Kidney epithelial cell (primary cell): ENCODE results near the gene HSPB3. TPM values are rescaled to one million over a fixed set of nuclear protein-coding genes. Genes with fewer than 3 reads are reported as not detected.
"Not testable (repeated sequence)": the region's sequence is repeated elsewhere in the genome, so short reads cannot be mapped to it uniquely, and the experiment has no call there.

Source experiments
- DNase-seq: peaks from one replicate; pipeline ENCODE4 v3.0.0-alpha.2; 2010; ENCODE audit warnings: low read depth
- H3K27me3 ChIP-seq: 2 replicates; pipeline ENCODE4 v1.6.0; 2011; ENCODE audit warnings: low read length; ENCODE audit not compliant: control insufficient read depth, insufficient read depth
- H3K36me3 ChIP-seq: 2 replicates; pipeline ENCODE4 v1.5.1; 2011; ENCODE audit warnings: low read length; ENCODE audit not compliant: control insufficient read depth, insufficient read depth
- H3K4me3 ChIP-seq: 2 replicates; pipeline ENCODE4 v1.5.1; 2011; ENCODE audit warnings: low read depth, mild to moderate bottlenecking, control low read depth, low read length
- CTCF ChIP-seq: IDR thresholded peaks from 2 replicates; pipeline ENCODE4 v1.5.1; 2011; ENCODE audit warnings: mild to moderate bottlenecking, moderate library complexity, low read length, control low read depth, inconsistent platforms; ENCODE audit not compliant: insufficient read depth, poor library complexity, severe bottlenecking
- total RNA-seq: library from RNA; depleted of rRNA; stranded (reverse); fragments of >200 nt; gene quantifications from 2 replicates; pipeline ENCODE4 v1.2.3, GENCODE V29; 2015

HSPB3 gene
- total RNA-seq, 1 donor from 2014 or later, result 0.50 TPM

DNA sequence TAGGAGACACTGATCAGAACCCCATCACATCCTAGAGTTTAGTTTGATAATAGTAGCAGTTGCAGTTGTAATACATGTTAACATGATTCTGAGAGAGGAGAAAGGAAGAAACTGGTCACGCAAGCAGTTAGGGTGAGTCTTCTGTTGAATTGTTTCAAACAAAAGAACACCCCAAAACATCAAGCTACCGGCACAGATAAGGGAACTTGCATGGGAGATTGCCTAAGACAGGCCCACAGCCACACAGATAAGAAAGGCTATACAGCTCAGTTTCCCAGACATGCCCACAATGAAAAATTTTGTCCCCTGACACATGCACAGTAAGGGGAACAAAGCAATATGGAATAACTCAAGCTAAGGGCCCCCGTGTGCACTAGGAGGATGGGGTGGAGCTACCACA is 15.9 kb downstream of the HSPB3 start:
- no peak for DNase-seq
- no peak for TF ChIP-seq CTCF
- H3K27me3 ChIP-seq, result no peaks in the 10 kb centered on the region
- no peaks in the 10 kb centered on the region for H3K36me3 ChIP-seq
- no peak overlapping the region for H3K4me3 ChIP-seq

DNA sequence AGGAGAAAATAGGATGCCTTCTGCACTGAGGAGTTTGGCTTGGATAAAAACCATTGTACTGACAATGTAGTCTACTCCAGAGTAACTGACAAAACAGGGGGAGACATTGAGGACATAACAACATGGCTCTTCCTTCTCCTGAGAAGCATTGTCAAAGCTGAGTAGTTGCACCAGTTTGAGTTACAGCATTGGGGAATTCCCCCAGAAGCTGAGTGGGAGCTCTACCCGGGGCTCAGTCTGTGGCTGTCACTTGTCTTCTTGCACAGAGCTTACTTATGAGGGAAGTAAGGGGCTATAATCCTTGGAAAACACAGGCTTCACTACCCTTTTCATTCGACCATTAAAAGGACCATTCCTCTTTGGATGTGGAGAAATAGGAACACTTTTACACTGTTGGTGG is 21.2 kb downstream of the HSPB3 start:
- TF ChIP-seq CTCF, result no peak

DNA sequence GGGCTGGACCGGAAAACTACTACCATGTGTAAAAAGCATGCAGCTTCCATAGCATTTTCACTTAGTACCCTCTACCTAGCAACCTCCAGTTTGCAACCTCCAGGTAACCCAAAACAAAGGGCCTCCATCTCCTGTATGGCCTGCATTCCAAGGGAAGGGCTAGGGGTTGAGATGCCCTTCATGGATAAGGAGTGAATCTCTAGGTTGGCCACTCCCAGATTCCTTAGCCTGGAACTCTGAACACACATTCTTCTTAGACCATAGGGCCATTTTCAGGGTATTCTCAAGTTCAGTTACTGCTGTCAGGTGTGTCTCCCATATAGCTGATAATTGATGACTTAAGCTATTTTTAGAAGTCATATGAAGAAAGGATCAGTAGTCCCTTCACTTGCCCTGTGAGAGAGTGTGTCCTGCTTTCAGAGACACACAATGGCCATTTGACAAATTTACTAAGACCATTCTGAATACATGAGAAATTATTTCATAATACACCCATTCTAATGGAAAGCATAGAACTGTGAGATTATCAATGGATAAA is 22.5 kb downstream of the HSPB3 start:
- Histone ChIP-seq H3K4me3 (no peak overlapping the region), H3K36me3 (no peaks in the 10 kb centered on the region), H3K27me3 (no peaks in the 10 kb centered on the region)
- TF ChIP-seq CTCF, result no peak
- DNase-seq, result no peak

More for the DNA sequence above, 21.2 kb downstream of the HSPB3 start:
- no peak for DNase-seq
- H3K27me3 ChIP-seq, result no peaks in the 10 kb centered on the region
- H3K36me3 ChIP-seq, result no peaks in the 10 kb centered on the region
- H3K4me3 ChIP-seq, result no peak overlapping the region

GRCh38 chr5:54480296-54480695 is 24.8 kb downstream of the HSPB3 start:
- no peak for DNase-seq
- no peak for TF ChIP-seq CTCF
- H3K36me3 ChIP-seq, result no peaks in the 10 kb centered on the region
- H3K4me3 ChIP-seq, result no peak overlapping the region
- no peaks in the 10 kb centered on the region for H3K27me3 ChIP-seq

DNA sequence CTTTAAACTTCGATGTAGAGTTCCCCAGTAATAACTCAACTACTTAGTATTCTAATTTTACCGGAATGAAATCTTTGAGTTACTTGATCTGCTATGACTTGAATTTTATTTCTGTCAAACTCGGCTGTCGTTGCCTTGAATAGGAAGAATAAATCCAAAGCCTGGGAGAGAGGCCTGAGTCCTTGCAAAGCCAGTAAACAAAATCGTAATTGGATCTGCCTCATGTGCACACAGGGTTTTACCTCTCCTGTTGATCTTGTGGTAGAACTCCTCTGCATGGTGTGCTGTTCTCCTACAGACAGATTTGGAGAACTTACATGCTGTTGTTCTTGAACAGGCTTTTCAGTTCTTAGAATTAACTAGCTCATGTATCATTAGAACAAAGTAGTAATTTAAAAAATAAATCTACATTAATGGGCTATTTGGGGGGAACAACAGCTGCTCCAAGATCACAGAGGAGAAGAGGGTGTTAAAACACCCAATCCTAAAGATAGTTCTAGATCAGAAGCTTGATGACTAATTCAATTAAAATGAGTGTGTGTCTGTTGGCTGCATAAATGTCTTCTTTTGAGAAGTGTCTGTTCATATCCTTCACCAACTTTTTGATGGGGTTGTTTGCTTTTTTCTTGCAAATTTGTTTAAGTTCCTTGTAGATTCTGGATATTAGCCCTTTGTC is 28.9 kb downstream of the HSPB3 start:
- no peaks in the 10 kb centered on the region for H3K27me3 ChIP-seq
- DNase-seq, result no peak
- H3K36me3 ChIP-seq, result no peaks in the 10 kb centered on the region
- no peak overlapping the region for H3K4me3 ChIP-seq
- TF ChIP-seq CTCF, result no peak

DNA sequence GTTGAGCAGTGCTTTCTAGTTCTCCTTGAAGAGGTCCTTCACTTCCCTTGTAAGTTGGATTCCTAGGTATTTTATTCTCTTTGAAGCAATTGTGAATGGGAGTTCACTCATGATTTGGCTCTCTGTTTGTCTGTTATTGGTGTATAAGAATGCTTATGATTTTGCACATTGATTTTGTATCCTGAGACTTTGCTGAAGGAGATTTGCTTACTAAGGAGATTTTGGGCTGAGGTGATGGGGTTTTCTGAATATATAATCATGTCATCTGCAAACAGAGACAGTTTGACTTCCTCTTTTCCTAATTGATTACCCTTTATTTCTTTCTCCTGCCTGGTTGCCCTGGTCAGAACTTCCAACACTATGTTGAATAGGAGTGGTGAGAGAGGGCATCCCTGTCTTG is 30.2 kb downstream of the HSPB3 start:
- DNase-seq, H3K27me3 ChIP-seq: not testable (repeated sequence)

DNA sequence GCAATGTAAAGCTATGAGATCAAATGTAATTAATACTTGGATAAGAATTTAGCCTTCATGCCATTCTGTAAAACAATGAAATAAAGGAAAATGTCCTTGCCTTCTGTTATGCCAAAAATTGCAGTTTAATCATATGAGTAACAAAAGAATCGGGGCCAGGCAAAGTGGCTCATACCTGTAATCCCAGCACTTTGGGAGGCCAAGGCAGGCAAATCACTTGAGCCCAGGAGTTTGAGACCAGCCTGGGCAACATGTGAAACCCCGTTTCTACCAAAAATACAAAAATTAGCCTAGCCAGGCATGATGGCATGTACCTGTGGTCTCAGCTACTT is 34.1 kb downstream of the HSPB3 start:
- DNase-seq, H3K27me3 ChIP-seq, H3K36me3 ChIP-seq, H3K4me3 ChIP-seq: not testable (repeated sequence)

More for the DNA sequence above, 30.2 kb downstream of the HSPB3 start:
- not testable (repeated sequence) for H3K36me3 ChIP-seq, H3K4me3 ChIP-seq
